GM21528 (cell line): ENCODE results near the gene PDE1C.

Experiments used
- ATAC-seq: cut with Tn5 transposase; IDR thresholded peaks from one replicate; pipeline ENCODE4 v1.9.1; 2021; ENCODE audit warnings: mild to moderate bottlenecking, moderate library complexity; ENCODE audit not compliant: unreplicated experiment, low FRiP score

Gene PDE1C

GRCh38 chr7:31955021-31955420 is 115.2 kb downstream of the PDE1C start:
- ATAC-seq, result no peak

- ATAC-seq, result no peak
These were observed 115.7 kb downstream of the PDE1C start for GRCh38 chr7:31954500-31954899.

GRCh38 chr7:31953432-31953831 is 116.8 kb downstream of the PDE1C start:
- no peak for ATAC-seq

GRCh38 chr7:31950091-31950755 is 120.0 kb downstream of the PDE1C start:
- no peak for ATAC-seq

GRCh38 chr7:31948029-31948428 is 122.2 kb downstream of the PDE1C start:
- ATAC-seq, result no peak

- no peak for ATAC-seq
These were observed 130.0 kb downstream of the PDE1C start for GRCh38 chr7:31940167-31940566.

GRCh38 chr7:31939076-31939475 is 131.1 kb downstream of the PDE1C start:
- no peak for ATAC-seq

GRCh38 chr7:31938650-31939049 is 131.6 kb downstream of the PDE1C start:
- no peak for ATAC-seq

GRCh38 chr7:31937982-31938381 is 132.2 kb downstream of the PDE1C start:
- no peak for ATAC-seq

GRCh38 chr7:31935124-31936054 is 134.8 kb downstream of the PDE1C start:
- ATAC-seq, result no peak

GRCh38 chr7:31934551-31934950 is 135.7 kb downstream of the PDE1C start:
- no peak for ATAC-seq

- no peak for ATAC-seq
These were observed 136.7 kb downstream of the PDE1C start for GRCh38 chr7:31933481-31933880.

GRCh38 chr7:31926991-31927584 is 143.1 kb downstream of the PDE1C start:
- no peak for ATAC-seq

GRCh38 chr7:31925753-31926454 is 144.3 kb downstream of the PDE1C start:
- no peak for ATAC-seq

GRCh38 chr7:31924251-31924650 is 146.0 kb downstream of the PDE1C start:
- ATAC-seq, result no peak

GRCh38 chr7:31922848-31923247 is 147.4 kb downstream of the PDE1C start:
- ATAC-seq, result no peak

- no peak for ATAC-seq
These were observed 149.2 kb downstream of the PDE1C start for GRCh38 chr7:31921047-31921446.

GRCh38 chr7:31919678-31920369 is 150.4 kb downstream of the PDE1C start:
- ATAC-seq, result no peak

- no peak for ATAC-seq
These were observed 151.4 kb downstream of the PDE1C start for GRCh38 chr7:31918706-31919393.

- no peak for ATAC-seq
These were observed 153.0 kb downstream of the PDE1C start for GRCh38 chr7:31917256-31917655.
